Loucy (cell line): ENCODE data around the gene KIRREL3.

Source experiments
- CTCF ChIP-seq: fragments of 200-600 bp; sonication (generic); conservative IDR thresholded peaks from 2 replicates; pipeline ENCODE4 v1.5.1; 2014; ENCODE audit warnings: mild to moderate bottlenecking, antibody characterized with exemption, low read length
- EZH2phosphoT487 ChIP-seq: fragments of 200-600 bp; IDR thresholded peaks from 2 replicates; pipeline ENCODE4 v1.6.1; 2018; ENCODE audit warnings: antibody characterized with exemption, mild to moderate bottlenecking, moderate library complexity, borderline replicate concordance

DNA sequence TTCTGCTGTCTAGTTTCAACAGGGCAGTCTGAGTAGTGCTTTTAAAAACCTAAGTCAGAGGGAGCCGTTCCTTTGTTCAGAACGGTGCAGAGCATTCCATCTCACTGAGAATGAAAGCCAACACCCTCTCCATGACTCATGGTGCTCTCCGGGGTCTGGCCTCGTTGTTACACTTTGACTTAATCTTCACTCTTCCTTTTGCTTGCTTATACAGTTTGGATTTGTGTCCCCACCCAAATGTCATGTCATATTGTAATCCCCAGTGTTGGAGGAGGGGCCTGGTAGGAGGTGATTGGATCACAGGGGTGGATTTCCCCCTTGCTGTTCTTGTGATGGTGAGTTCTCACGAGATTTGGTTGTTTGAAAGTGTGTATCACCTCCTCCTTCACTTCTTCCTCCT is 352.8 kb downstream of the KIRREL3 start:
- no peak for TF ChIP-seq CTCF
- no peak for TF ChIP-seq EZH2phosphoT487
